NCI-H446 (cell line): Measurements from ENCODE around the gene CACNA1A.
"Not testable (repeated sequence)": the region's sequence is repeated elsewhere in the genome, so short reads cannot be mapped to it uniquely, and the experiment has no call there.

ENCODE experiments used
- DNase-seq, 2 experiments: peaks; one replicate each; lab custom pipeline; 2025; lab: John Stamatoyannopoulos, UW

CACNA1A gene

DNA sequence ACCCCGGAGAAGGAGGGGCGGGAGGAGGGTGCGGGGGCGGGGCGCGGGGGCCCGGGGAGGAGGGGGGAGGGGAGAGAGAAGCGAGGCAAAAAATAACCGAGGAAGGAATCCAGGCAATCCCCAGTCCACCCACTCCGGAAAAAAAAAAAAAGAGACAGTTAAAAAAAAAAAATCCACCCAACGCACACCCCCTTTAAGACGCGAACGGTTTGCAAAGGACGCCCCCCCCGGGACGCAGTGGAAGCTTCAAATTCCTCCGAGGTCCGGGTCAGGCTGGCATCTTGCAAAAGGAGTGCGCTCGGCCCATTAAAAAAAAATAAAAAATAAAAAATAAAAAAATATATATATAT is at the start of gene CACNA1A:
Gene CACNA1A (minus strand): TSS at position 9 of the 350 bp plus-strand sequence. CDS start 255 bp downstream, outside the sequence.
- DNase-seq, result no peak

DNA sequence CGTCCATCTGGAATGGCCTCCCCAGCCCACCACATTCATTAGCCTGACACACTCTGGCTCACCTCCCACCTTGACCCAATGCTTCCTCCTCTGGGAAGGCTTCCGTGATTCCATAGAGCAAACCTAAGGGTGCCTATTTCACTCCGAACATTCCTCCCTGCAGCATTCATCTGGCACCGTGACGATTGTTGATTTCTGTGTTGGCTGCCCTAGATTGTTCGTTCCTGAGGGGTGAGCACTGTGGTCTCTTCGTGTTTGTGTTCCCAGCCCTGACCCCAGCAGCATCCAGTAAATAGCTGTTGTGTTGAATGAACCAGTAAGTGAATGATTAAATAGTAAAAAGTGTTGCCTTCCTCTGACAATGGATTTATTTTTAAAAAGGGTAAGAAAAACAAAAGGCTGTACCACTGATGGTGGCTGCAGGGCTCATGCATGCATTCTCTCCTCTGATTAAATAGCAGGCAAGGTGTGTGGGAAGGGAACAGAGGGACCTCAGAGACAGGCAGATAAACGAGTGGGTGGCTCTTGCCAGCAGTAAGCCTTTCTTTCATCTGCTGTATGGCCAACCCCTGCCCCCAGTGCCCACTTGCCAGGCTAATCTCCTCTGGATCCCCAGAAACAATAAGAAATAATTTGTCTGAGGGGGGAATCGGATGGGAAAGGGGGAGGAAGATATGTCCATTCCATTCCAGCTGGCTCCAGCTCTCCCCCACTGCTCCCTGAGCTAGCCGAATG is 48.4 kb upstream of the CACNA1A start:
- no peak for DNase-seq

DNA sequence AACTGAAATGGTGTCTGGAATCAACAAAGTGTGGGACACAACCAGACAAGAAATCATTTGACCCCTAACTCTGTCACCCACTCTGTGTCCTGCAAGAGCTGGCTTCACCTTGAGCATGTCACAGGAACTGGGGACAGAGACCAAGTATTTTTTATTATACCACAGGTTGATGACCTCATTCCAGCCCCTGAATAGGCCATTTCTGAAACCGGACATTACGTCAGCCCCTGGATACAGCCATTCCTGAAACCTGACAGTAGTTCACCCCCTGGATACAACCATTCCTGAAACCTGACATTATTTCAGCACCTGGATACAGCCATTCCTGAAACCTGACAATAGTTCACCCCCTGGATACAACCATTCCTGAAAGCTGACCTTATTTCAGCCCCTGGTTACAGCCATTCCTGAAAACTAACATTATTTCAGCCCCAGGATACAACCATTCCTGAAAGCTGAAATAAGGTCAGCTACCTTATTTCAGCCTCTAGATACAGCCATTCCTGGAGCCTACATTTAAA is 47.7 kb upstream of the CACNA1A start:
- no peak for DNase-seq

DNA sequence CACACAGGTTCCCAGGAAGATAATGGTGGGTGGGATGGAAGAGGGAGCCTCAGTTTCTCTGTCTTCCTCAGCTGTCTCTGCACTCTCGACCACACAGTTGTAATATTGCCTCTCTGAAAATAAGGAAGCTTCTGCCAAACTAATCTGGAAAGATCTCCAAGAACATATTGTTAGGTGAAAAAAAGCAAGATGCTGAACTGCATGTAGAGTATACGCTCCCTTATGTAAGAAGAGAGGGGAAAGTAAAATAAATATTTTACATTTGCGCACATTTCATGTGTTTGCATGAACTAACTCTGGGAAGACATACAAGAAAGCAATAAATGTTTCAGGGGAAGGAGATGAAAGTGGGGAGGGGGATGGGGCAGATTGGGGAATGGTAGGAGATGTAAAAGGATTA is 41.9 kb upstream of the CACNA1A start:
- DNase-seq, result no peak

DNA sequence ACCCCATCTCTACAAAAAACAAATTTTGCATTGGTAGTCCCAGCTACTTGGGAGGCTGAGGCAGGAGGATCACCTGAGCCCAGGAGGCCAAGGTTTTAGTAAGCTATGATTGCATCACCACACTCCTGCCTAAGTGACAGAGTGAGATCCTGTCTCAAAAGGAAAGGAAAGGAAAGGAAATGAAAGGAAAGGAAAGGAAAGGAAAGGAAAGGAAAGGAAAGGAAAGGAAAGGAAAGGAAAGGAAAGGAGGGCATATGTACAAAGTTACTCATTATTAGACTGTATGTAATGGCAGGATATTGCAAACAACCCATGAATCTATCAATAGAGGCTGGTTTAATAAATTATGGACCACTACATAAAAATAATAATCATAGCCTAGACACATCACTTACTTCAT is 40.8 kb upstream of the CACNA1A start:
- DNase-seq, result no peak

DNA sequence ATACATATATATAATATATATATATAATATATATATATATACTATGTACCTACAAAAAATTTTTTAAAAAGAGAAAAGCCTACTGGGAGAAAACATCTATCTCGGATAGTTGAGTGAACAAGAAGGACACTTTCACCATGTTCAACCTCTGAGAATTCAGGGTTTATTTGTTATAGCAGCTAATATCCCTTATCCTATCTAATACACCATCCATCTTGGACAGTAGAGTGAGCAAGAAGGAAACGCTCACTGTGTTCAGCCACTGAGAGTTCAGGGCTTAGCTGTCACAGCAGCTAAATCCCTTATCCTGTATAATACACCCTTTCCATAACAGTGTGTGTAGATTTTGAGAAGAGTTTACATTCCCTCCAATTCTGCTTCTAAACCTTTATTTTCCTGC is 38.1 kb upstream of the CACNA1A start:
- DNase-seq, result no peak

DNA sequence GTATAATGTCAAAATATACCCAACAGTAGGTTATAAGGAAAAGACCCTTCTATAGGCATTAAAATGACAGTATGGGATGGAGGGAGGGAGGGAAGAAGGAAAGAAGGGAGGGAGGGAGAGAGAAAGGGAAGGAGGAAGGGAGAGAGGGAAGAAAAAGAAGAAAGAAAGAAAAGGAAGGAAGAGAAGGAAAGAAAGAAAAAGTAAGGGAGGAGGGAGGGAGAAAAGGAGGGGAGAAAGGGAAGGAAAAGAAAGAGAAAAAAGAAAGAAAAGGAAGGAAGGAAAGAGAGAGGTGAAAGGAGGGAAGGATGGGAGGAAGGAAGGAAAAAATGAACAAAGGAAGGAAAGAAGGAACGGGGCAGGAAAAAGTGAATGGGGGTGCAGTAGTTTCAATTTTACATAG is 35.3 kb upstream of the CACNA1A start:
- DNase-seq, result no peak

DNA sequence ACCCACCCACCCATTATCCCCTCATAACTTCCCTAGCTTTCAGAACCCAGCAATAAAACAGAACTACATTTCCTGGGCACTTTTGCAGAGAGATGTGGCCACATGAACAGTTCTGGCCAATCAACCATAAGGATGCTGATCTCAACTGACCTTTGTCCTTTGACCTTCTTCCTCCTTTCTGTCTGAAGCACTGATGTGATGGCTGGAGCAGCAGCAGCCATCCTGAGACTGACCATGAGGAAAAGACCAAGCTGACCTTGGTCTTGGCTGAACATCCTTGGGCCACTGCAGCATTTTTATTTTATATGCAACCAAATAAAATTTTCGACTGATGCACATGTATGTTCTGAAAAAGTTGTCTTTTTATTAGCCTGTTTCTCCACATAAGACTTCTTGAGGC is 33.1 kb upstream of the CACNA1A start:
- DNase-seq, result no peak

DNA sequence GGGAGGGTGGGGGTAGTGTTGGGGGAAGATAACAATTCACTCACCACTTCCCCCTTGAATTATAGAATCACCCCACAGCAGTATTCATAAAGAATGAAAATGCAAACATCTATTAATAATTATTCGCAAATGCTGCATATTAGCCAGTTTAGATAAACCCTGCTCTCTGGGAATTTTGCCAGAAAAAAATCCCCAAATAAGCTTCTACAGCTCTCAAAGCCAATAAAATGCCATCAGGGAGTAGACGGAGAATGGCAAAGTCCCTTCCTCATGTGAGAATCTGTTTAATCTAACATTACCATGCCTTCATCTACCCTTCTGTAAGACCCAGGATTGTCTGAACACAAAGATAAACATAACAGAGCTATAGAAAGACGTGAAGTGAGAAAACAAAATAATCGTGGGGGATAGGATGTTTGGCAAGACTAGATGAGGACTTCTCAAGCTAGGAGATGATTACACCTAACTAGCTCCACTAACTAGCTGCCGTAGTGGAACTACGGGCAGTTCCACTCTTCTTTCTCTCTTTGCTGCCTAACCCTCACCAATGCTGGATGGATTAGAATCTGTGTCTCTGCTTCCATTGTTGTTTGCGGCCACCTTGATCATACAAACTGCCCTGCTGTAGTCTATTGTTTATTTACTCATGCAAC is 32.4 kb upstream of the CACNA1A start:
- no peak for DNase-seq

DNA sequence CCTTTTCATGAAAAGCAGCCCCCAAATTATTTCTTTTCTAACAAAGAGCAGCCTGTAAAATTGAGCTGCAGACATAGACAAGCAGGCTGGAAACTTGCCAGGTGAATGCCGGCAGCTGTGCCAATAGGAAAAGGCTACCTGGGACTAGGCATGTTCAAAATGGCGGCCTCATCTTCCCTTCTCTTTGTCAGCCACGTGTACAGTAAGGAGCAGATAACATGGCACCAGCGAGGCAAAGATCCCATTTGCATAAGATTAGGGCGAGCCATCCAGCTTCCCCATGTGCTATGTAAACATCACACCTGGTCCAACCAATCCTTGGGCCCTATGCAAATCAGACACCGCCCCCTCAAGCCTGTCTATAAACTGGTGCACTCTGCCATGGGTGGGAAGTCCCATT is 31.2 kb upstream of the CACNA1A start:
- no peak for DNase-seq

DNA sequence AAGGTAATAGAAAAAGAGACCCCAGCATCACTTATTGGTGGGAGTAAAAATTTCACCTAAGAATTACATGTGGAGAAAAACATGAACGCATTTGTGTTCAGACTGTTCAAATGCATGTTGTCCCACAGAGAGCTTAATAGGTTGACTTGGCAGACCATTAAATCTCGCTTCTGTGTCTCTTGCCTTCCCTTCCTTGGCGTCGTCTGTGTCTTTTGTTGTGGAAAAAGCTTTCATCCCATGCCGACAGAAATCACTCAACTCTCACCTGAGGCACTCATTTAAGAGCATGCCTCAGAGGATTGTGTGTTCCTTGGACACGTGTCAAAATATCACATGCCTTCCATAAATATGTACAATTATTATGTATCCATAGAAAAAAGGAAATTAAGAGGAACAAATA is 24.4 kb upstream of the CACNA1A start:
- DNase-seq, result no peak

DNA sequence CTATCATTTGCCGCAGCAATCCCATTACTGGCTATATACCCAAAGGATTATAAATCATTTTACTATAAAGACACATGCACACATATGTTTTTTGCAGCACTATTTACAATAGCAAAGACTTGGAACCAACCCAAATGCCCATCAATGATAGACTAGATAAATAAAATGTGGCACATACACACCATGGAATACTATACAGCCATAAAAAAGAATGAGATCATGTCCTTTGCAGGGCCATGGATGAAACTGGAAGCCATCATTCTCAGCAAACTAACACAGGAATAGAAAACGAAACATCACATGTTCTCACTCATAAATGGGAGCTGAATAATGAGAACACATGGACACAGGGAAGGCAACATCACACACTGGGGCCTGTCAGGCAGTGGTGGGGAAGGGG is 23.4 kb upstream of the CACNA1A start:
- not testable (repeated sequence) for DNase-seq

DNA sequence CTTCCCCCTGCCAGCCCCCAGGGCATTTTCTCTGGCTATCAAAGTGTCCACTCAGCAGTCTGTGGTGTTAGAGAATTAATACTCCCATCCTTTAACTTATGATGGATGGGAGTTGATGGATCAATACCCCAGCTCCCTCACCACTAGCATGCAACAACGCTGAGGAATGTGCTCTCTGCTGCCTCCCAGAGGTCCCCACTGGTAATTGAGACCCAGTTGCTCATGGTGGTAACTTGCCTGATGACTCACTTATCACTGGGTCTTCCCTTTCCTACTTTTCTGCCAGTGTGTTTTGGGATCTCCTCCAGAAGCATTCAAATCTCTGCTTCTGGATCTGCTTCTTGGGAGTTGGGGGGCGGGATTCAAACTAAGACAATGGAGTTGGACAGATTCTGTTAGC is 20.3 kb upstream of the CACNA1A start:
- DNase-seq, result no peak

DNA sequence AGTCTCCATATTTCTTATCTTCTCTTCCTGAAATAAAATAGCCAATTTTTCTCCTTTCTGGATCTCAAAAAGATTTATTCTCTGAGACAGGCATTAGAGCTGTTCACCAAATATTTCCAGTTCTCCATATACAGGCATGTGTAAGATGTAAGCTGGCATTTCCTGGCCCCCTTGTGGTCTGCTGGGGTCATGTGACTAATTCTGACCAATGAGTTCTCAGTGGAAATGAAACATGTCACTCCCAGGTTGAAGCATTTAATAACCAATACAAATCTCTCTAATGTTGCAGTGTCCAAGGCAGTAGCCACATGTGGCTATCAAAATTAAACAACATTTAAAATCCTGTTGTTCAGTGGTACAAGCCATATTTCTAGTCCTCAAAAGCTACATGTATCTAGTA is 14.8 kb upstream of the CACNA1A start:
- DNase-seq, result no peak

DNA sequence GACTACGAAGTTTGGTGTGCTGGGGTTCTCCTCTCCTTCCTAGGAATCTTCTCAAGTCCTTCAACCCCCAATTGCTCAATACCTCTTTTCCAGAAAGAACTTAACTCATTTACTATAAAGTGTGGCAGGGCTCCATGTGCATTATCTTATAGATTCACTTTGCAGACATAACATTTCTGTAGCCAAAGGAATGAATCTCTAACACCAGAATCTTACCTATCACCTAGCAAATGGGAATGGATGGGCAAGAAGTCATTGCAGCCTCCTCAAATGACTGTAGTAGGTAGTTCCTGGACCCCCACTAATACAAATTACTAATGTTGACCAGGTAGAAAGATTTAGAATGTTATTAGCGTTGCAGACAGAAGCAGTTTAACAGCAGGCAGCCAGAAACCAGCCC is 5.7 kb upstream of the CACNA1A start:
- no peak for DNase-seq

DNA sequence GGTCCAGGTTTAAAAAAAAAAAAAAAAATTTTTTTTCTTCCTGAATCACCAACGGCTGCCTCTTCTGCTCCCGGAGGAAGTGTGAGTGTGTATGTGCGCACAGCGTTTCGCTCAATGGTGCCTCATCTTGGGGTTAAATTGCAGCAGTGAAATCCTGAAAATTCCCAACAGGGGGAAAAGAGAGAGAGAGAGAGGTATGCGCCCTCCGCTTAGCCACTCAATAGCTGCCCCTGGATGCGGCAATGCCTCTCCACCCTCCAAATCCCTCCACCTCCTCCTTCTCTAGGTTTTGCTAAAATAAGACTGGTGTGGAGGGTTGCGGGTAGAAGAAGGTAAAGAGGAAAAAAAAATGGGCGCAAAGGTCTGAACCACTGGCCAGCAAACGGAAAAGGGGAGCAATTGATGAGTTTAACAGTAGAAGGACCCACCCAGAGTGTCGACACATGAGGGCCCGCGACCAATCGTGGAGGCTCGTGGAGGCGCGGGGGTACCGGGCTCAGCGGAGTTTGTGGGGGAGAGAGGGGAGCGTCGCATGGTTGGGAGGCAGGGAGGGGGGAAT is 853 bp upstream of the CACNA1A start:
- no peak for DNase-seq

DNA sequence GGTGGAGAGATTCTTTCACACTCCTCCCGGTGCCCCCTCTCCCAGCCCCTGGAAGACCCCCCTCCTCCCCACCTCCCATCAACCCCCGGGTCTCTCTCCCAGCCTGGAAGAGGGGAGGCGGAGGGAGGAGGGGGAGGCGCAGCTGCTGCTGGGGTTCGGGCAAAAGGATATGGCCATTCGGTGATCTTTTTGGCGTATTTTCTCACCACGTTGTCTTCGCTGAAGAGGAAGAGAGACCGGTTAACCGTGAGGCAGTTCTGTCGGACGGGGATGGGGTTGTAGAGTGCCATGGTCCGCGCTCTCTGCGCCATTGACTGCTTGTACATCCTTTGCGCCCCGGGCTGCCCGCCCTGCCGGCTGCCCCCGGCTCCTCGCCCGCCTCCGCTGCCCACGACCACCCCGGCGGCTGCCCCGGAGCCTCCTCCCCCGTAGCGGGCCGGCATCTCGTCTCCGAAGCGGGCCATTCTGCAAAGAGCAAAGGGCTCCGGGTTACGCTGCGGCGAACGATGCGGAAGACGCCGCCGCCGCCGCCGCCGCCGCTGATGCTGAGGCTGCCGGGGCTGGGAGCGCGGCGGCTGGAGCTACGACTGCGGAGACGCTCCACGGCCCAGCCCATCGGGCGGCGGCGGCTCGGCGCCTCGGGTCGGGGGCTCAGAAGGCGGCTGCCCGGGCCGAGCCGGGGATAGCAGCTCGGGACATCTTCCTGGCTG is 363 bp downstream of the CACNA1A start:
- DNase-seq, result no peak

DNA sequence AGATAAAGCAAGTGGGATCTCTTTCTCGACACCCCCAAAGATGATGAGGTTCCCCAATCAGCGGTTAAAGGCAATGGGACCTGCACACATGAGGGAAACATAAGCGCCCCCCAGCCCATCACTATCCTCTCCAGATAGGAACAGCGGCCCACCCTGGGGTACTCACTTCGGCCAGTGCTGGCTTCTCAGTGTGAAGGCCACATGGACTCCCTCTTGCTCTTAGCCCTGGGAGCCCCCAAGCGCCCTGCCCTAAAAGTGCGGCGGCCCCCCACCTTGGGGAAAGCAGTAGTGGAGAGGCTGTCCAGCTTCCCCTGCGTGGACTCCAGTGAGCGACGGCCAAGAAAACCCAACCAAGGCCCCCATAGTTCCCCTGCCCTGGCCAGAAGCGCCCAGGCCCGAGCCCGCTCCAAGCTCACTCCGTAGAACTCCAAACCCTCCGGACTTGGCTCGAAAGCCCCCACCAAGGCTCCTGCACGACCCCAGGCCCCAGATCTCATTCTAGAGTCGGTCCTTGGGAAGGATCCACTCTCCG is 1.0 kb downstream of the CACNA1A start:
- DNase-seq, result no peak

DNA sequence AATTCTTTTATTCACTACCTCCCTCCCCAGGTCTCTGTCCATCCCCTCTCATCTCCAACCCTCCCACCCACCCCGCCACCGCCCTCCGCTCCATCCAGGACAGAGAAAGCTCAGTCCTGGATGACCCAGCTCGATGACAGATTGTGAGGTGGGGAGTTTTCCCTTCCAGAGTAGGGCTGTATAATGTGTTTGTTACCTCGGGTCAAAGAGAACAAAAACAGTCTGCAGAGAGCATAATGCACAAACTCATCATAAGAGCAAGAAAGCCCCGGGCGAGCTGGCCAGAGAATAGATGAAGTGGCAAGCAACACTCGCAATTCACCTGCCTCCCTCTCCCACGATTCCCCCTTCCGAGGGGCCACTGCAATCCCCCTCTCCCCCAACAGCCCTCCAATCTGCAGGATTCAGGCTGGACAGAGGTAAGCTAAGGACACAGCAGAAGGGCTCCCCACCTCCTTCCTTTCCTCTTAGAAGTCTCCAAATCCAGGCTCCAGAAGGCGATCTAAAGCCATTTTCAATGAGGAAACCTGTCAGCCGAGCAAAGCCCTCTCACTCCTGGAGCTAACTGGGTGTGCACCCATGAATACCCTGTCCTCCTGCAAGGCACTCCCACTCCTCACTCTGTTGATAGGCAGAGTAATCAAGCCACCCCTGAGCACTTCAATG is 2.6 kb downstream of the CACNA1A start:
- no peak for DNase-seq

DNA sequence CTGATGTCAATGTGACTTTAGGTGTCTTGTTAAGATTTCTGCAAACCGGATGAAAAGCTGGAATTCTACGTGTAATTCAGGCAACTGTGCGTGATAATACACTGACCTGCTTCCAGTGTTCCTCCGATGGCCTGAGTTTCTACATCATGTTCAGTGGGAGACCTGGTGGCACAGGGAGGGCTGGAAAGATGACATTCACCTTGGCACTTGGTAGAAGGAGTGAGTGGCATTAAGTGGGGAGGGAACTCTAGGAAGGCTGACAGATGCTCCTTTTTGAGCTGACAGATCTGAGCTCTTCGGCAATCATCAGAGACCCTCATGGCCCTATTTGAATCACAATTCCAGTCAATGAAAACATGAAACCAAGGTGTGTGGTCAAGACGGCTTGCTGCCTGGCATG is 4.0 kb downstream of the CACNA1A start:
- DNase-seq, result no peak

DNA sequence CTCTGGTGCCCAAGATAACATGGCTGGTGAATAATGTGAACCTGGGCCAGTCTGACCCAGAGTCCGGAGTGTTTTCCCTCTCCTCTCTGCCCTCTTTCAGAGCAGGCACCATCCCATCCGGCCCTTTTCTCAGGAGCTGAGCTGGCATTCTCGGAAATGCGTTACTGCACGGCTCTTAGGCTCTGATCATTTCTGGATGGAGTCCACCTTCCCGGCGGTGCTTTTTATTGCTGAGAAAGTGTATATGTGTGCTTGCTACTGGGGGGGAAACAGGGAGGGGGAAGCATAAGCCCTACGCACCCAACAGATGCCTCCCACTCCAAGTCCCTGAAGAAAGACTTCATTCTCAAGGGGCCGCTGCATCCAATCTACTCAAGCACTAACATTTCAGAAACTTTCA is 6.6 kb downstream of the CACNA1A start:
- no peak for DNase-seq
